ENCODE data around the gene ZNF18.

ZNF18 gene

DNA sequence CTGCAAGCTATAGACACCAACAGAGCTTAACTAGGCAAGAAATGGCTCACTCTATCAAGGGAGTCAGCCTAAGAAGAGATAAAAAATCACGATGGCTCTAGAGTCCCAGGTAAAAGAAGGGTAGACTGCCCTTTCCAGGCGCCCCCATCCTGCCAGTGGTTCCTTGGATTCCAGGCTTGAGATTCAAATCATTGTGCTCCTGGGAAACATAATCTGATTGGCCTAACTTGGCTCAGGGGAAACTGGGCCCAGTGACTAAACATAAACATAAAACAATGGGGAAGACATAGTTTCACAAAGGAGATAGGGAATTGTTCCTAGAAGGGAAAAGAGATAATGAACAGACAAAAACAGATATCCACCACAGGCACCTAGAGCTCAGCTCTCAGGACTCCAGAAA lies 56.4 kb downstream of the ZNF18 start:
- TF ChIP-seq CTCF (IDR thresholded peaks at IDR 0.05; ENCODE audit: low read depth, low read length), result no peak

GRCh38 chr17:11935734-11936406 lies 61.4 kb downstream of the ZNF18 start:
- no peak overlapping the region for H3K4me3 ChIP-seq (ENCODE audit: low read depth, low read length)
- peak; percentile 93 for TF ChIP-seq CTCF (IDR thresholded peaks at IDR 0.05; ENCODE audit: low read depth, low read length)

More for the DNA sequence above, 56.4 kb downstream of the ZNF18 start:
- no peak overlapping the region for H3K4me3 ChIP-seq (ENCODE audit: low read depth, low read length)

- no peak overlapping the region for H3K4me3 ChIP-seq (ENCODE audit: low read depth, low read length)
- TF ChIP-seq CTCF (IDR thresholded peaks at IDR 0.05; ENCODE audit: low read depth, low read length), result no peak
These were observed 64.9 kb downstream of the ZNF18 start for GRCh38 chr17:11932337-11932898.

DNA sequence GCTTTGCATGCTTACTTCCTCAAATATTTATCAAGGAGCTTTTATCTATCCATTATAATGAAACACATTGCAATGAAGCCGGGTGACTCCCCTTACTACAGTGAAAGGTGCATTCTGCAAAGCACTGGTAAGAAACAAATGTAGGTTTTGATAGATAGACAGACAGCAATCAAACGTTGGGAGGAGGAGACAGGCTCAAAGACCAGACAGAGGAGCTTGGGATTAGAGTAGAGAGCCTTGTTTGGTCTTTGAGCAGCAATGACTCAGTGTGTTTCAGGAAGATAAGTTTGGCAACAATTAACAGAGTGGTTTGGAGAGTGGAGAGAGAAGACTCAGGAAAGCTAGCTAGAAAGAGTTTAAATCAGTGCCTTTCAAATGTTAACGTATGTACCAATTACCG lies 68.8 kb downstream of the ZNF18 start:
- TF ChIP-seq CTCF (IDR thresholded peaks at IDR 0.05; ENCODE audit: low read depth, low read length), result no peak
- H3K4me3 ChIP-seq (ENCODE audit: low read depth, low read length), result no peak overlapping the region
